ENCODE results near the gene SPAG16.

The SPAG16 gene

DNA sequence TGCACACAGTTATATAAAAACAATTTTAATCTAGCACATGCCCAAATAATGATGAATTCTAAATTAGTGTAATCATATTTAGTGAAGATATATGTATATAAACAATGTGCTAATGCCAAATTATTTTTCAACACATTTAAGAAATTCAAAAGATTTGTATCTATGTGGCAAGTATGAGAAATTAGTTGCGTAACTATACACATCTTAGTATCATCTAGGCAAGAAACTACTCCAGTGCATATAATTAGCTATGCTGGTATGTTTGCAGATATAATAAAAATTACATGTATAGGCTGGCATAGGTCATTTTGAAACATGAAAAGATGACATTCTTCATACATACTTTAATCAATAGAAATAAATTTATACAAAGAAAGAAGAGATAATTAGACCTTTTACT lies 874.6 kb downstream of the SPAG16 start:
- Histone ChIP-seq H3K27me3 (ENCODE audit: control insufficient read depth, insufficient read depth, low read length) (no peaks in the 10 kb centered on the region), H3K27ac (ENCODE audit: low read depth, low read length) (no peak overlapping the region), H3K36me3 (ENCODE audit: control insufficient read depth, insufficient read depth, low read length) (no peaks in the 10 kb centered on the region), H3K4me3 (ENCODE audit: low read length) (no peak overlapping the region), H3K9ac (ENCODE audit: low read length) (no peak overlapping the region), H3K4me1 (ENCODE audit: control insufficient read depth, insufficient read depth, low read length) (no peaks in the 10 kb centered on the region)

DNA sequence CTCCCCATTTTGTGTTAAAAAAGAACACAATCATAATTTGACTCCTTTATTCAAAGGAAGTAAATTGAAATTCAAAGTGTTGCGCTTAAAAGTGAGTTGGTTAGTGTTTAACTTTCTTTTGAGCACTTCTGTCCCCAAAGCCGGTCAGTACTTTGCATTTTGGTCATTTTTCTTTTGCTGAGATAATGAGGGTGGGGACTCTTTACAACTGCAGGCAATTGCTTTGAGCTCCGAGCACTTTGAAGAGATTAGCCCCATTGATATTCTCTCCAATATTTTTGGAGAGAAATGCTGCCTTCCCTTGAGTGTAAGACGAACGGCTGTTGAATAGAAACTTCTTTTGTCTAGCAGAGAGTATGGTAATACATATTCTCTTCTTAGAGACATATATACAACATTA lies 885.0 kb downstream of the SPAG16 start:
- Histone ChIP-seq H3K4me3 (ENCODE audit: low read length) (no peak overlapping the region), H3K36me3 (ENCODE audit: control insufficient read depth, insufficient read depth, low read length) (no peaks in the 10 kb centered on the region), H3K4me1 (ENCODE audit: control insufficient read depth, insufficient read depth, low read length) (no peaks in the 10 kb centered on the region), H3K27ac (ENCODE audit: low read depth, low read length) (no peak overlapping the region), H3K27me3 (ENCODE audit: control insufficient read depth, insufficient read depth, low read length) (no peaks in the 10 kb centered on the region), H3K9ac (ENCODE audit: low read length) (no peak overlapping the region)

DNA sequence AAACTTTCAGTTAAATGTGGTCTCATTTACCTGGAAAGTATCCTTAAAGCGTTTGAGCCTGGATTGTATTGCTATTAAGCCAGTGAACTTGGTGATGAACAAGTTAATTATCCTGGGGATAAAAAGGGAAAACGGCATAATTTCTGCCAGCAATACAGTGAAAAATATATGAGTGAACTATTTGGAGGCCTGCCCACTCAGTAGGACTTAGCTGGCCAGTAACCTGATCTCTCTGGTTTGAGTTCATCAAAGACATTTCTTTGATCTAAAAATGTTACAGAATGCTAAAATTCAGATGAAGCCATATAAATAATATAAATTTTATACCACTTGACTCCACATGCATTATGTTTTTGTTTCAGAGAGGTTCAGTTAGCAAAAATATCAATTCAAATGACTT lies 885.5 kb downstream of the SPAG16 start:
- H3K4me1 ChIP-seq (ENCODE audit: control insufficient read depth, insufficient read depth, low read length), result no peaks in the 10 kb centered on the region
- H3K4me3 ChIP-seq (ENCODE audit: low read length), result no peak overlapping the region
- no peaks in the 10 kb centered on the region for H3K36me3 ChIP-seq (ENCODE audit: control insufficient read depth, insufficient read depth, low read length)
- H3K27me3 ChIP-seq (ENCODE audit: control insufficient read depth, insufficient read depth, low read length), result no peaks in the 10 kb centered on the region
- H3K27ac ChIP-seq (ENCODE audit: low read depth, low read length), result no peak overlapping the region
- H3K9ac ChIP-seq (ENCODE audit: low read length), result no peak overlapping the region

DNA sequence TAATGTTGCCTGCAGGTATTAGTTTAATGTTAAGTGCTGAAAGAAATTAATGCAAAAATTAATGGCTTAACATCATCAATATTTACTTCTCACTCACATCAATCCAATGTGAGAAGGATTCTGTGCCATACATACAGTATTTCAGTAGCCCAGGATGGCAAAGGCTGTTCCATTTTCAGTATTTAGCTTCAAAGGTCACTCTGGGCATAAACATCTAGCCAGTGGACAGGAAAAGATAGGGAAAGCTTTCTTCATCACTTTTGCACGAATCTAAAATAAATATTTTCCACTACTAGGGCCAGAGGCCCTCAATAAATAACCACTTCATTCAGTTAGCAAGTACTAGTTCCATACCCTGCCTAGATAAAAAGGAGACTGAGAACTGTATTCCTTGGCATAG lies 890.3 kb downstream of the SPAG16 start:
- Histone ChIP-seq H3K27ac (ENCODE audit: low read depth, low read length) (no peak overlapping the region), H3K4me3 (ENCODE audit: low read length) (no peak overlapping the region), H3K36me3 (ENCODE audit: control insufficient read depth, insufficient read depth, low read length) (no peaks in the 10 kb centered on the region), H3K4me1 (ENCODE audit: control insufficient read depth, insufficient read depth, low read length) (no peaks in the 10 kb centered on the region), H3K9ac (ENCODE audit: low read length) (no peak overlapping the region), H3K27me3 (ENCODE audit: control insufficient read depth, insufficient read depth, low read length) (no peaks in the 10 kb centered on the region)

DNA sequence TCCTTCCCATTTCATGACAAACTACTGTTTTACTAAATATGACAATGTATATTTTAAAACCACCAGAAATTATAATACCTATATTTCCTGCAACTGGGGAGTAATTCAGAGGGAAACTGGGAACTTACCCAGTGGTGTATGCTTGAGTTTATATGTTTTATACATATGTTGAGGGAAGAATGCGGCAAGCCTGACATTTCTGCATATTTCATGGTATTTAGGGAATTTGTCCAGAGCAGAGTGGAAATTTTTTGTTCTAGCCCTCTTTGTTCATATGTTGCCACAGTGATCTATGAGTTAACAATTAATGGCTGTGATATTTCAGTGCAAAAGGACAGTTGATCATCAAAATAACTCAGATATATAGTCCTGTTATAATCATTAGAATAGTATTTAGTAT lies 895.8 kb downstream of the SPAG16 start:
- no peaks in the 10 kb centered on the region for H3K27me3 ChIP-seq (ENCODE audit: control insufficient read depth, insufficient read depth, low read length)
- H3K36me3 ChIP-seq (ENCODE audit: control insufficient read depth, insufficient read depth, low read length), result no peaks in the 10 kb centered on the region
- H3K9ac ChIP-seq (ENCODE audit: low read length), result no peak overlapping the region
- no peak overlapping the region for H3K4me3 ChIP-seq (ENCODE audit: low read length)
- H3K4me1 ChIP-seq (ENCODE audit: control insufficient read depth, insufficient read depth, low read length), result no peaks in the 10 kb centered on the region
- H3K27ac ChIP-seq (ENCODE audit: low read depth, low read length), result no peak overlapping the region

DNA sequence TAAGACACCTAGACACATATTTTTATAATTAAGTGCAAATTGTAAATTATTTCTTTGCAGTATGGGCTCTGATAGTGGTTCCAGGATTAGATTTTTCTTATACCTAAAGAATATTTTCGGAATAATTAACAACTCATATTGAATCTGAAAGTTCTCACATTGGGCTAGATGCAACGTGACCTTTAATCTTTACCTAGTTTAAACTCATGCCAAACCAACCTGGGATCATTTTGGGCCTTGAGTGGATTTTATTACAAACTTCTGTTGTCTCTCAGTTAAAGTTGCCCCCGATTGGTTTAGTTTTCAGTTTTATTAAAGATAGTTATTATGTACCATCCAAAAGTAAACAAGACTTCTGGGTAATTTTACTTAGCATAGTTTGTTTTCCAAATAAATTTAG lies 896.4 kb downstream of the SPAG16 start:
- Histone ChIP-seq H3K9ac (ENCODE audit: low read length) (no peak overlapping the region), H3K27ac (ENCODE audit: low read depth, low read length) (no peak overlapping the region), H3K4me1 (ENCODE audit: control insufficient read depth, insufficient read depth, low read length) (no peaks in the 10 kb centered on the region), H3K4me3 (ENCODE audit: low read length) (no peak overlapping the region), H3K27me3 (ENCODE audit: control insufficient read depth, insufficient read depth, low read length) (no peaks in the 10 kb centered on the region), H3K36me3 (ENCODE audit: control insufficient read depth, insufficient read depth, low read length) (no peaks in the 10 kb centered on the region)

DNA sequence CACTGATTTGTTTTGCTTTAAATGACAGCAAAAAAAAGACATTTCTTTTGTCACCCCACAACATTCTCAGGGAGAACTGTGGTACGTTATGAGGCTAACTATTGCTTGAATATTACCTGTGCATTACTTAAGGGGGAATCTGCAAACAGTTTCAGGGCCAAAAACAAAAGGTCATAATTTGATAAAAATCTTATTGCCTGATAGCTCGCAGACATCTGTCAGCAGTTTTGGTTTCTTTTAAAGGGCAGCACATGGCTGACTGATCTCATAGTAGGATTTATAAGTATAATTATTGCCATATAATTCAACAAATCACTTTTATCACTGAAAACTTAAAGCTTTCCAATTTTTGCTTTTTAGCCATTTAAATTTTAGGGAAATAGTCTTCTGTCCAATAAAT lies 900.2 kb downstream of the SPAG16 start:
- Histone ChIP-seq H3K36me3 (ENCODE audit: control insufficient read depth, insufficient read depth, low read length) (no peaks in the 10 kb centered on the region), H3K27ac (ENCODE audit: low read depth, low read length) (no peak overlapping the region), H3K27me3 (ENCODE audit: control insufficient read depth, insufficient read depth, low read length) (no peaks in the 10 kb centered on the region)

DNA sequence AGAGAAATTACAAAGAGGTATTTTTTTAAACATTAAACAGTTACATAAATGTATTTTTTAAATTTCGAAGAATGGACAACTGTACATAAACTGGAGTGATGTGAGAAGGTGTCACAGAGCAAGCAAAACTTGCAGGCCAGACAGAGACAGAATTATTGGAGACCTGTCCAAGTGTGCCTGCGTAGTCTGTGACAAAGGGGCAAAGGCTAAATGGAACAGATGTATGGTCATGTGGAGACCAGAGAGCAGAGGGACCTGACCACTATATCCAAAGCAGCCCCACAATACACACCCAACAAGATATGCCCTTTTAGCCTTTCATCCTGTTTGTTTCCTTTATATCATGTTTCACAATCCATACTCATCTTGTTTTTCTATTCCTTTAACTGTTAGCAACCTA lies 901.3 kb downstream of the SPAG16 start:
- H3K27ac ChIP-seq (ENCODE audit: low read depth, low read length), result no peak overlapping the region
- no peaks in the 10 kb centered on the region for H3K4me1 ChIP-seq (ENCODE audit: control insufficient read depth, insufficient read depth, low read length)
- no peak overlapping the region for H3K4me3 ChIP-seq (ENCODE audit: low read length)
- H3K9ac ChIP-seq (ENCODE audit: low read length), result no peak overlapping the region
- H3K27me3 ChIP-seq (ENCODE audit: control insufficient read depth, insufficient read depth, low read length), result no peaks in the 10 kb centered on the region
- no peaks in the 10 kb centered on the region for H3K36me3 ChIP-seq (ENCODE audit: control insufficient read depth, insufficient read depth, low read length)

More for the DNA sequence above, 900.2 kb downstream of the SPAG16 start:
- H3K4me3 ChIP-seq (ENCODE audit: low read length), result no peak overlapping the region
- H3K4me1 ChIP-seq (ENCODE audit: control insufficient read depth, insufficient read depth, low read length), result no peaks in the 10 kb centered on the region
- no peak overlapping the region for H3K9ac ChIP-seq (ENCODE audit: low read length)

DNA sequence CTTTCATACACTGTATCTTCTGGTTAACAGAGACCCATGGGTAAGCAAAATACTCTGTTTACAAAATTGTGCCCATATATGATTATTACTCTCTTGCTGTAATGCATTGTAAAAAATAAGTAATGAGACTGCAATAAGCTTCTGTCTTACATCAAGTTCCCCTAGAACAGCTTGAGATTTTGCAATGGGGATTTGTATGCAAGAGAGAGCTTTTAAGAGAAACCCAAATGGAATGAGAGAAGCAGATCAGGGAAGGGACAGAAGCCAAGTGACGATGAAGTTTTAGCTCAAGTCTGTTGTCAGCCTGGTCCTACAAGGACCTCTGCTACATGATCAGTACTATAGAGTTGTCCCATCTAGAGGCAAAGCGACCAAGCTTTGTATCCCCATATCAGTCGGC lies 908.4 kb downstream of the SPAG16 start:
- Histone ChIP-seq H3K4me3 (ENCODE audit: low read length) (no peak overlapping the region), H3K36me3 (ENCODE audit: control insufficient read depth, insufficient read depth, low read length) (no peaks in the 10 kb centered on the region), H3K27me3 (ENCODE audit: control insufficient read depth, insufficient read depth, low read length) (no peaks in the 10 kb centered on the region), H3K9ac (ENCODE audit: low read length) (no peak overlapping the region), H3K27ac (ENCODE audit: low read depth, low read length) (no peak overlapping the region), H3K4me1 (ENCODE audit: control insufficient read depth, insufficient read depth, low read length) (no peaks in the 10 kb centered on the region)

DNA sequence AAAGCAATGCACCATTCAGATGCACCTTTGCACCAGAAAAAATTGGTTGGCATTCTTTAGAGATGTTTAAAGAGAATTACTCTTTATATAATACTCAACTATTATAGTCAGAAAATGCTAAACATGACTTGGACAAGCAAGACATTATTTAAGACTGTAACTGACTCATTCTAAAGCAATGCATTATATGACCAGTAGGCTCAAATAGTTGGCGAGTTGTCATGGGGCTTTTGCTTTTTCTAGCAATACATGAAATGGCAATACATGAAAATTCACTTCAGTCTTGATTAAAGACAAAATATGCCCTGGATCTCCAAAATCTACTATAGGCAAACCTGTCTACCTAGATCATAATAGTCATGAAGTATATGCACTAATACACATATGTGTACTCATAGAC lies 909.7 kb downstream of the SPAG16 start:
- Histone ChIP-seq H3K4me1 (ENCODE audit: control insufficient read depth, insufficient read depth, low read length) (no peaks in the 10 kb centered on the region), H3K4me3 (ENCODE audit: low read length) (no peak overlapping the region), H3K36me3 (ENCODE audit: control insufficient read depth, insufficient read depth, low read length) (no peaks in the 10 kb centered on the region), H3K27ac (ENCODE audit: low read depth, low read length) (no peak overlapping the region), H3K27me3 (ENCODE audit: control insufficient read depth, insufficient read depth, low read length) (no peaks in the 10 kb centered on the region), H3K9ac (ENCODE audit: low read length) (no peak overlapping the region)

DNA sequence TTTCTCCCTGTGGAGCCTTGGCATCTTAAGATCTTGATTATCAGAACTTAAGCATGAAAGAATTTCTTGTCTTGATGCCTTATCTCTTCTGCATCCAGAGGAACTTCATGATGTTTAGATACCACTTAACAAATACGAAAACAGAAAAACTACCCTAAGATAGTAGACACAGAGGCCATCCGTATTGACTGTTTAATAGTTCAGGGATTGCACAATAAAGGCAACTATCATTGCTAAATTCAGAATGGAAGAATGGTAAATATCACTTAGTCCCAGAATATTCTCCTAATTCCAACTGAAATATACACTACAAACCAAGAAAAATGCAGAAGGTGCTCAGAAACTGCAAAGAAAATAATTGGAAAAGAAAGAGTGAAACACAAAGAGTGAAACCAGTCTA lies 912.0 kb downstream of the SPAG16 start:
- Histone ChIP-seq H3K36me3 (ENCODE audit: control insufficient read depth, insufficient read depth, low read length) (no peaks in the 10 kb centered on the region), H3K27me3 (ENCODE audit: control insufficient read depth, insufficient read depth, low read length) (no peaks in the 10 kb centered on the region)

DNA sequence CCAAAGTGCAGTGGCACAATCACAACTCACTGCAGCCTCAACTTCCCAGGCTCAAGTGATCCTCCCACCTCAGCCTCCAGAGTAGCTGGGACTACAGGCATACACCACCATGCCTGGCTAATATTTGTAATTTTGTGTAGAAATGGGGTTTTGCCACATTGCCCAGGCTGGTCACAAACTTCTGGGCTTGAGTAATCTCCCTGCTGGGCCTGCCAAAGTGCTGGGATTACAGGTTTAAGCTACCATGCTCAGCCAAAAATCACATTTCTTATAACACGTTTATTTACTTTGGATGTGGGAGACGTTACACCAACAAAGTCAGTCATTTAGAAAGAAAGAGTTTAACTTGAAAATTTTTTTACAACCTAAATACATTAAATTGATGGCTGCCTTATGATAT lies 917.6 kb downstream of the SPAG16 start:
- Histone ChIP-seq H3K9ac (ENCODE audit: low read length) (no peak overlapping the region), H3K27ac (ENCODE audit: low read depth, low read length) (no peak overlapping the region), H3K36me3 (ENCODE audit: control insufficient read depth, insufficient read depth, low read length) (no peaks in the 10 kb centered on the region), H3K27me3 (ENCODE audit: control insufficient read depth, insufficient read depth, low read length) (no peaks in the 10 kb centered on the region), H3K4me1 (ENCODE audit: control insufficient read depth, insufficient read depth, low read length) (no peaks in the 10 kb centered on the region), H3K4me3 (ENCODE audit: low read length) (no peak overlapping the region)

More for the DNA sequence above, 912.0 kb downstream of the SPAG16 start:
- H3K4me1 ChIP-seq (ENCODE audit: control insufficient read depth, insufficient read depth, low read length), result no peaks in the 10 kb centered on the region
- no peak overlapping the region for H3K9ac ChIP-seq (ENCODE audit: low read length)
- no peak overlapping the region for H3K4me3 ChIP-seq (ENCODE audit: low read length)
- no peak overlapping the region for H3K27ac ChIP-seq (ENCODE audit: low read depth, low read length)

DNA sequence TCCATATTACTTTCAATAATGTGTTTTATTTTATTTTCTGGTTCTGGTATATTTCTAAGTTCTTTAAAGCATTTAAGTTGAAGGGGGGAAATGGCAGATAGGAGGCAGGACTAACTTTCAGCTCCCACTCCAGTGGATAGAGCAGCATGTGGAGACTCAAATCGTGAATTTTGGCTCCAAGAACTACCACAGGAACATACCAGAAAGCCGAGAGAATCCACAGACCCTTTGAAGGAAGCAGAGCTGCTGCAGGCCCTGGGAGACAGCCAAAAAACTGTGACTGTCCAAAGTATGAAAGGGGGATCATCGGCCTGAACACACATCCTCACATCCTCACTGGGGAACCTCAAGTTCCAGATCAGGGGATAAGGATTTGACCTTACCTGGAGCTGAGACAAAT lies 919.0 kb downstream of the SPAG16 start:
- Histone ChIP-seq H3K4me3 (ENCODE audit: low read length) (no peak overlapping the region), H3K27me3 (ENCODE audit: control insufficient read depth, insufficient read depth, low read length) (no peaks in the 10 kb centered on the region), H3K4me1 (ENCODE audit: control insufficient read depth, insufficient read depth, low read length) (no peaks in the 10 kb centered on the region), H3K27ac (ENCODE audit: low read depth, low read length) (no peak overlapping the region), H3K36me3 (ENCODE audit: control insufficient read depth, insufficient read depth, low read length) (no peaks in the 10 kb centered on the region), H3K9ac (ENCODE audit: low read length) (no peak overlapping the region)

Measured in rectal smooth muscle tissue (tissue), 1 donor.